Neural cell (in vitro differentiated cells): ENCODE results near the gene RAB3IL1. TPM values are rescaled to one million over a fixed set of nuclear protein-coding genes. Genes with fewer than 3 reads are reported as not detected.

Source experiments
- H2AFZ ChIP-seq: fragments of 200-600, 300-800 bp; sonication (generic), shearing (Covaris generic); 2 replicates; pipeline ENCODE4 v1.6.0; 2014; ENCODE audit warnings: low read depth, mild to moderate bottlenecking, antibody characterized with exemption, low read length, moderate library complexity
- H3F3A ChIP-seq: fragments of 200-600 bp; shearing (Covaris generic); 2 replicates; pipeline ENCODE4 v1.6.1; 2016; ENCODE audit warnings: mild to moderate bottlenecking, moderate library complexity, mixed read lengths, antibody characterized with exemption, low read length; ENCODE audit not compliant: insufficient read depth, poor library complexity, severe bottlenecking
- H3K27ac ChIP-seq: fragments of 200-600, 300-800 bp; sonication (generic), shearing (Covaris generic); 2 replicates; pipeline ENCODE4 v1.5.1; 2014; ENCODE audit warnings: mild to moderate bottlenecking, low read length, moderate library complexity
- H3K27me3 ChIP-seq: fragments of 300-800, 200-600 bp; sonication (generic), shearing (Covaris generic); 2 replicates; pipeline ENCODE4 v1.6.0; 2014; ENCODE audit warnings: mild to moderate bottlenecking, low read depth, low read length, moderate library complexity; ENCODE audit not compliant: insufficient read depth
- H3K36me3 ChIP-seq: fragments of 300-800, 200-600 bp; sonication (generic), shearing (Covaris generic); 2 replicates; pipeline ENCODE4 v1.5.1; 2014; ENCODE audit warnings: mild to moderate bottlenecking, antibody characterized with exemption, low read length, moderate library complexity; ENCODE audit not compliant: insufficient read depth
- H3K4me2 ChIP-seq: fragments of 300-800, 200-600 bp; sonication (generic), shearing (Covaris generic); 2 replicates; pipeline ENCODE4 v1.6.0; 2014; ENCODE audit warnings: mild to moderate bottlenecking, low read length
- H3K4me3 ChIP-seq: fragments of 300-800, 200-600 bp; sonication (generic), shearing (Covaris generic); 2 replicates; pipeline ENCODE4 v1.5.1; 2014; ENCODE audit warnings: mild to moderate bottlenecking, low read length, moderate library complexity
- H3K79me2 ChIP-seq: fragments of 200-600 bp; shearing (Covaris generic); replicated peaks from 2 replicates; pipeline ENCODE4 v1.6.0; 2014; ENCODE audit warnings: mild to moderate bottlenecking, low read length, moderate library complexity; ENCODE audit not compliant: insufficient read depth
- H3K9ac ChIP-seq: fragments of 300-800, 200-600 bp; sonication (generic), shearing (Covaris generic); 2 replicates; pipeline ENCODE4 v1.6.1; 2016; ENCODE audit warnings: mild to moderate bottlenecking, low read length, mixed read lengths
- H3K9me2 ChIP-seq: fragments of 200-600 bp; shearing (Covaris generic); 2 replicates; pipeline ENCODE4 v1.6.1; 2016; ENCODE audit warnings: mild to moderate bottlenecking, low read length, mixed read lengths; ENCODE audit not compliant: insufficient read depth
- H3K9me3 ChIP-seq: fragments of 200-600, 300-800 bp; sonication (generic), shearing (Covaris generic); 2 replicates; pipeline ENCODE4 v1.6.1; 2016; ENCODE audit warnings: mild to moderate bottlenecking, mixed run types, low read length, moderate library complexity, mixed read lengths
- H4K20me1 ChIP-seq: fragments of 200-600 bp; shearing (Covaris generic); 2 replicates; pipeline ENCODE4 v1.6.1; 2016; ENCODE audit warnings: mild to moderate bottlenecking, mixed run types; ENCODE audit not compliant: insufficient read depth
- EP300 ChIP-seq: fragments of 450-650 bp; conservative IDR thresholded peaks from 2 replicates; pipeline ENCODE4 v1.6.1; 2014; ENCODE audit warnings: antibody characterized with exemption, mild to moderate bottlenecking, moderate library complexity; ENCODE audit not compliant: poor library complexity, severe bottlenecking
- EZH2 ChIP-seq: fragments of 200-600, 300-800 bp; shearing (Covaris generic), sonication (generic); IDR thresholded peaks from 2 replicates; pipeline ENCODE4 v1.6.1; 2014; ENCODE audit warnings: antibody characterized with exemption, low read length, borderline replicate concordance, mild to moderate bottlenecking; ENCODE audit not compliant: insufficient read depth, poor library complexity, severe bottlenecking
- MXI1 ChIP-seq: fragments of 450-650 bp; conservative IDR thresholded peaks from 2 replicates; pipeline ENCODE4 v1.6.1; 2014; ENCODE audit warnings: antibody characterized with exemption, mild to moderate bottlenecking; ENCODE audit not compliant: poor library complexity, severe bottlenecking
- POLR2AphosphoS5 ChIP-seq: IDR thresholded peaks from 2 replicates; pipeline ENCODE4 v1.6.1; 2012
- RAD21 ChIP-seq: fragments of 450-650 bp; conservative IDR thresholded peaks from 2 replicates; pipeline ENCODE4 v1.6.1; 2014; ENCODE audit warnings: antibody characterized with exemption, mild to moderate bottlenecking, moderate library complexity
- SMC3 ChIP-seq: fragments of 450-650 bp; conservative IDR thresholded peaks from 2 replicates; pipeline ENCODE4 v1.6.1; 2014; ENCODE audit warnings: antibody characterized with exemption, mild to moderate bottlenecking, moderate library complexity; ENCODE audit not compliant: poor library complexity
- TAF1 ChIP-seq: IDR thresholded peaks from 2 replicates; pipeline ENCODE4 v1.6.1; 2012; ENCODE audit warnings: low read depth
- polyA plus RNA-seq: library from polyadenylated mRNA; depleted of rRNA; stranded (reverse); fragments of >200 nt; gene quantifications from 2 replicates; pipeline ENCODE4 v1.2.3, GENCODE V29; 2014
- TF ChIP-seq, protein P1 (sequence below): IDR thresholded peaks from 2 replicates; pipeline ENCODE4 v1.6.1; 2012; ENCODE audit warnings: borderline replicate concordance
- TF ChIP-seq, protein P2 (sequence below): fragments of 450-650 bp; IDR thresholded peaks from 2 replicates; pipeline ENCODE4 v1.5.1; 2014; ENCODE audit warnings: antibody characterized with exemption, mild to moderate bottlenecking, moderate library complexity; ENCODE audit not compliant: poor library complexity, severe bottlenecking

Gene RAB3IL1
- polyA plus RNA-seq, 1 donor from 2014 or later = 1.6 TPM

DNA sequence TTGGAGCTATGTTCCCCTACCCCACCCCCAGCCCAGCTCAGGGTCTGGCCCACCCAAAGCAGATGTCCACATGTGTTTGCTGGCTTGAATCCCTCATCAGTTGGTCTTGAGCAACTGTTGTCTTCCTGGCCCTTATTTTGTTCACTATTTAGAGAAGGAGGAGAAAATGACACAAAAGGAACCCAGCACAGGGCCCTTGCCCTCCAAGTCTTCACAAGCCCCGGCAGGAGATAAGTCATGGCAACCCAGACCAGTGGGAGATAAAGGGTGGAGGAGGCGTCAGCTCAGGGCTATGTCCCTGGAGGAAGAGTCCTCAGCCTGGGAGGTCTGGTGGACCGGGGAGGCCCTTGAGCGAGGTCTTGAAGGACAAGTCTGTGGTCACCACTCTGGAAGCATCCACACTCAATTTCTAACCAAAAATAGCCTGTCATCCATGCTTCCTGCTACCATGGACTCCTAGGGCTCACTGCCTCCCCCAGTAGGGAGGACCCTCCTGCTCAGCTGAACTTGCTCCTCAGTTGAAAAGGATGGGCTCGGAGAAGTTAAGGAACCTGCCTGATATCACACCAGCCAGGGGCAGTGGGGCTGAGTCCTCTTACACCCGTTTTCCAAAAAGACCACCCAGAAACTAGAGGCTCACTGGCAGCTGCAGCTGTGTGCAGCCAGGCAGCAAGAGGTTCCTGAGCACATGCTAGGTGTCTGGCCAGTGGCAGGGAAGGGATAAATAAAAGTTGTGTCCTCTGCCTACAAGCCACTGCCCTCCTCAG is 1.8 kb upstream of the RAB3IL1 start:
- Histone ChIP-seq H3K36me3 (no peaks in the 10 kb centered on the region), H3K9me2 (no peaks in the 10 kb centered on the region), H3K27me3 (peaks cover 28% of the 10 kb centered on the region), H3K79me2 (no peaks in the 10 kb centered on the region), H3K27ac (no peak overlapping the region), H3K9ac (no peak overlapping the region), H3F3A (no peaks in the 10 kb centered on the region), H3K4me3 (no peak overlapping the region), H2AFZ (no peak overlapping the region), H4K20me1 (no peaks in the 10 kb centered on the region), H3K9me3 (no peaks in the 10 kb centered on the region), H3K4me2 (no peak overlapping the region)
- no peak for TF ChIP-seq EZH2
- TF ChIP-seq, protein P1, sequence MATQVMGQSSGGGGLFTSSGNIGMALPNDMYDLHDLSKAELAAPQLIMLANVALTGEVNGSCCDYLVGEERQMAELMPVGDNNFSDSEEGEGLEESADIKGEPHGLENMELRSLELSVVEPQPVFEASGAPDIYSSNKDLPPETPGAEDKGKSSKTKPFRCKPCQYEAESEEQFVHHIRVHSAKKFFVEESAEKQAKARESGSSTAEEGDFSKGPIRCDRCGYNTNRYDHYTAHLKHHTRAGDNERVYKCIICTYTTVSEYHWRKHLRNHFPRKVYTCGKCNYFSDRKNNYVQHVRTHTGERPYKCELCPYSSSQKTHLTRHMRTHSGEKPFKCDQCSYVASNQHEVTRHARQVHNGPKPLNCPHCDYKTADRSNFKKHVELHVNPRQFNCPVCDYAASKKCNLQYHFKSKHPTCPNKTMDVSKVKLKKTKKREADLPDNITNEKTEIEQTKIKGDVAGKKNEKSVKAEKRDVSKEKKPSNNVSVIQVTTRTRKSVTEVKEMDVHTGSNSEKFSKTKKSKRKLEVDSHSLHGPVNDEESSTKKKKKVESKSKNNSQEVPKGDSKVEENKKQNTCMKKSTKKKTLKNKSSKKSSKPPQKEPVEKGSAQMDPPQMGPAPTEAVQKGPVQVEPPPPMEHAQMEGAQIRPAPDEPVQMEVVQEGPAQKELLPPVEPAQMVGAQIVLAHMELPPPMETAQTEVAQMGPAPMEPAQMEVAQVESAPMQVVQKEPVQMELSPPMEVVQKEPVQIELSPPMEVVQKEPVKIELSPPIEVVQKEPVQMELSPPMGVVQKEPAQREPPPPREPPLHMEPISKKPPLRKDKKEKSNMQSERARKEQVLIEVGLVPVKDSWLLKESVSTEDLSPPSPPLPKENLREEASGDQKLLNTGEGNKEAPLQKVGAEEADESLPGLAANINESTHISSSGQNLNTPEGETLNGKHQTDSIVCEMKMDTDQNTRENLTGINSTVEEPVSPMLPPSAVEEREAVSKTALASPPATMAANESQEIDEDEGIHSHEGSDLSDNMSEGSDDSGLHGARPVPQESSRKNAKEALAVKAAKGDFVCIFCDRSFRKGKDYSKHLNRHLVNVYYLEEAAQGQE = no peak
- TF ChIP-seq EP300 = no peak
- TF ChIP-seq, protein P2, sequence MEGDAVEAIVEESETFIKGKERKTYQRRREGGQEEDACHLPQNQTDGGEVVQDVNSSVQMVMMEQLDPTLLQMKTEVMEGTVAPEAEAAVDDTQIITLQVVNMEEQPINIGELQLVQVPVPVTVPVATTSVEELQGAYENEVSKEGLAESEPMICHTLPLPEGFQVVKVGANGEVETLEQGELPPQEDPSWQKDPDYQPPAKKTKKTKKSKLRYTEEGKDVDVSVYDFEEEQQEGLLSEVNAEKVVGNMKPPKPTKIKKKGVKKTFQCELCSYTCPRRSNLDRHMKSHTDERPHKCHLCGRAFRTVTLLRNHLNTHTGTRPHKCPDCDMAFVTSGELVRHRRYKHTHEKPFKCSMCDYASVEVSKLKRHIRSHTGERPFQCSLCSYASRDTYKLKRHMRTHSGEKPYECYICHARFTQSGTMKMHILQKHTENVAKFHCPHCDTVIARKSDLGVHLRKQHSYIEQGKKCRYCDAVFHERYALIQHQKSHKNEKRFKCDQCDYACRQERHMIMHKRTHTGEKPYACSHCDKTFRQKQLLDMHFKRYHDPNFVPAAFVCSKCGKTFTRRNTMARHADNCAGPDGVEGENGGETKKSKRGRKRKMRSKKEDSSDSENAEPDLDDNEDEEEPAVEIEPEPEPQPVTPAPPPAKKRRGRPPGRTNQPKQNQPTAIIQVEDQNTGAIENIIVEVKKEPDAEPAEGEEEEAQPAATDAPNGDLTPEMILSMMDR = no peak
- no peak for TF ChIP-seq RAD21
- no peak for TF ChIP-seq TAF1
- TF ChIP-seq MXI1 = no peak
- TF ChIP-seq POLR2AphosphoS5 = no peak
- no peak for TF ChIP-seq SMC3

DNA sequence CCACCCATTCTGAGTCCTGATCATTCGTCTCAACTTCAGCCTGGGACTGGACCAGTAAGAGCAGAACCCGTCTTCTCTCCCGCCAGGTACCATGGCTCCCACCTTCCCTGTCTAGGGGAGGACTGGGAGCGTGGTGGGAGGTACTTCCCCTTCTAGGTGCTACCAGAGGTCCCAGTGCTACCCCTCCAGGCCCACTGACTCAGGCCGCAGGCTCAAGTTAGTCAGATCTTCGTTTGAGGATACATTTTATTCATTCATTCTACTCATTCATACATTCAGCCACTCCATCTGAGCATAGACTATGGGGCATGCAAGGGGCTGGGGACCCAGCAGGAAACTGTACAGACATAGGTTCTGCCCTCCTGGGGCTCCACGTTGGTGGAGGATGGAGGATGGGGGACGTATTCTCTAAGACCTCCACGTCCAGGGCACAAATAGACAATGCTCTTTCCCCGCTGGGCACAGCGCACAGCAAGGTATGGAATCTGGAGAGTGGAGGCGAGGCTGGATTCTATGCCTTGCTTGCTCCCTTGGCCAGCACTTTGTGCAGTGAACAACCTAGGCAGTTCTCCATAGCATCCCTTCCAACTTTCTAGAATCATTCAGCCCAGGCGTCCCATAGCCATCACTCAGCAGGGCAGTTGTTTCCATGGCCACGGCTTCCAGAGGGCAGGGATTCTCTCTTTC is 1.0 kb upstream of the RAB3IL1 start:
- Histone ChIP-seq H3K4me3 (no peak overlapping the region), H3K79me2 (no peaks in the 10 kb centered on the region), H3K9me3 (no peaks in the 10 kb centered on the region), H4K20me1 (no peaks in the 10 kb centered on the region), H3K27ac (no peak overlapping the region), H3K9me2 (no peaks in the 10 kb centered on the region), H3K27me3 (peaks cover 28% of the 10 kb centered on the region), H2AFZ (no peak overlapping the region), H3K36me3 (no peaks in the 10 kb centered on the region), H3F3A (no peaks in the 10 kb centered on the region), H3K4me2 (no peak overlapping the region), H3K9ac (no peak overlapping the region)
- TF ChIP-seq EZH2 (no peak), RAD21 (no peak), EP300 (no peak), SMC3 (no peak)
- TF ChIP-seq, protein P2 = no peak
- TF ChIP-seq, protein P1 = no peak
